Gastroesophageal sphincter (tissue), 3 donors: Measurements from ENCODE around the gene ACP7.

ENCODE experiments used
- EP300 ChIP-seq: sonication (generic); formaldehyde crosslinking; IDR thresholded peaks from one replicate; pipeline ENCODE4 v1.6.1; 2017; ENCODE audit warnings: antibody characterized with exemption, mild to moderate bottlenecking
- POLR2A ChIP-seq, 2 donors: fragments of 450-650 bp; IDR thresholded peaks; one replicate each; pipeline ENCODE4 v1.6.1; 2017; ENCODE audit warnings: antibody characterized with exemption in 2 of 2, mild to moderate bottlenecking in 2 of 2, moderate library complexity in 1 of 2
- POLR2AphosphoS5 ChIP-seq: sonication (generic); formaldehyde crosslinking; IDR thresholded peaks from one replicate; pipeline ENCODE4 v1.6.1; 2017; ENCODE audit warnings: antibody characterized with exemption
- TF ChIP-seq, protein P1 (sequence below), 4 experiments: fragments of 200-600 bp in 2 of 4; fragments of 450-650 bp in 2 of 4; sonication (generic) in 1 of 4; IDR thresholded peaks; one replicate each; pipeline ENCODE4 v1.5.1; 2017 to 2019; ENCODE audit warnings: antibody characterized with exemption in 4 of 4, mild to moderate bottlenecking in 2 of 4, moderate library complexity in 2 of 4

DNA sequence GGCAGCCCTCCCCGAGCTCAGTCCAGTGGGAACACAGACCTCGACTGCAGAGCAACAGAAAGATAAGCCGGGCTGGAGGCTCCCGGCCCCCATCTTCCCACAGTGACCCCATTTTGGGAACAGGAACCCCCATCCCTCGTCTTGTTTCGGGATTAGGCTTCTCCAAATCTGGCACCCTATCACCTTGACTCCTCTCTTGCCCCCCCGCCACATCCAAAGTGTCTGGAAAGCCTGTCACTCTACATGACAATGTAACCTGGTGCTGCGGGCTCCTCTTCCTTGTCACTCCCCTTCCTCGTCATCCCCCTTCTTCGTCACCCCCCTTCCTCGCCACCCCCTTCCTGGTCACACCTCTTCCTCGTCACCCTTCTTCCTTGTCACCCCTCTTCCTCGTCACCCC, 51.5 kb downstream of the ACP7 start:
- TF ChIP-seq, protein P1, sequence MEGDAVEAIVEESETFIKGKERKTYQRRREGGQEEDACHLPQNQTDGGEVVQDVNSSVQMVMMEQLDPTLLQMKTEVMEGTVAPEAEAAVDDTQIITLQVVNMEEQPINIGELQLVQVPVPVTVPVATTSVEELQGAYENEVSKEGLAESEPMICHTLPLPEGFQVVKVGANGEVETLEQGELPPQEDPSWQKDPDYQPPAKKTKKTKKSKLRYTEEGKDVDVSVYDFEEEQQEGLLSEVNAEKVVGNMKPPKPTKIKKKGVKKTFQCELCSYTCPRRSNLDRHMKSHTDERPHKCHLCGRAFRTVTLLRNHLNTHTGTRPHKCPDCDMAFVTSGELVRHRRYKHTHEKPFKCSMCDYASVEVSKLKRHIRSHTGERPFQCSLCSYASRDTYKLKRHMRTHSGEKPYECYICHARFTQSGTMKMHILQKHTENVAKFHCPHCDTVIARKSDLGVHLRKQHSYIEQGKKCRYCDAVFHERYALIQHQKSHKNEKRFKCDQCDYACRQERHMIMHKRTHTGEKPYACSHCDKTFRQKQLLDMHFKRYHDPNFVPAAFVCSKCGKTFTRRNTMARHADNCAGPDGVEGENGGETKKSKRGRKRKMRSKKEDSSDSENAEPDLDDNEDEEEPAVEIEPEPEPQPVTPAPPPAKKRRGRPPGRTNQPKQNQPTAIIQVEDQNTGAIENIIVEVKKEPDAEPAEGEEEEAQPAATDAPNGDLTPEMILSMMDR (IDR thresholded peaks at IDR 0.05): no peak
- TF ChIP-seq POLR2A (IDR thresholded peaks at IDR 0.05) (no peak), POLR2AphosphoS5 (no peak), EP300 (no peak)
